Peyer's patch (tissue), 4 donors: ENCODE measurements around the gene PDCD1LG2.

ENCODE experiments used
- POLR2A ChIP-seq, 2 donors: fragments of 450-650 bp; IDR thresholded peaks; one replicate each; pipeline ENCODE4 v1.5.1; 2017; ENCODE audit warnings: antibody characterized with exemption in 2 of 2, mild to moderate bottlenecking in 2 of 2, moderate library complexity in 2 of 2
- TF ChIP-seq, protein P1 (sequence below), 6 experiments: fragments of 450-650 bp in 4 of 6; fragments of 200-600 bp in 2 of 6; sonication (generic) in 1 of 6; IDR thresholded peaks; one replicate each; pipeline ENCODE4 v1.5.1; 2017 to 2019; ENCODE audit warnings: antibody characterized with exemption in 6 of 6, mild to moderate bottlenecking in 3 of 6, moderate library complexity in 1 of 6

DNA sequence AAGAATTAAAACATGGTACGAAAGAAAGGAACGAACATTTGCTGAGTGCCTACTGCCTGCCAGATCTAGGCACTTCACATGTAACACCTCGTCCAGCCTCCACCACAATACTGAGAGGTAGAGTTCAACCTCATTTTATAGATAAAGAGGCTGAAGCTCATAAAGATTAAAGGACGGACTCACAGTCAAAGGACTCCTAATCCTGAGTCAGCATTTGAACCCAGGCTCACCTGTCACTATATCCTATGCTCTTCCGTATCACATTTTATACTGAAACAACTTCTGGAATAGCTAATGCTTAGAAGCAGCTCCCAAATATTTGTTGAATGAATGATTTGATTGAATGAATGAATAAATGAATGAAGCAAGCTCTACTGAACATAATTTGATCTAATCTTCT, 22.5 kb downstream of the PDCD1LG2 start:
- TF ChIP-seq, protein P1, sequence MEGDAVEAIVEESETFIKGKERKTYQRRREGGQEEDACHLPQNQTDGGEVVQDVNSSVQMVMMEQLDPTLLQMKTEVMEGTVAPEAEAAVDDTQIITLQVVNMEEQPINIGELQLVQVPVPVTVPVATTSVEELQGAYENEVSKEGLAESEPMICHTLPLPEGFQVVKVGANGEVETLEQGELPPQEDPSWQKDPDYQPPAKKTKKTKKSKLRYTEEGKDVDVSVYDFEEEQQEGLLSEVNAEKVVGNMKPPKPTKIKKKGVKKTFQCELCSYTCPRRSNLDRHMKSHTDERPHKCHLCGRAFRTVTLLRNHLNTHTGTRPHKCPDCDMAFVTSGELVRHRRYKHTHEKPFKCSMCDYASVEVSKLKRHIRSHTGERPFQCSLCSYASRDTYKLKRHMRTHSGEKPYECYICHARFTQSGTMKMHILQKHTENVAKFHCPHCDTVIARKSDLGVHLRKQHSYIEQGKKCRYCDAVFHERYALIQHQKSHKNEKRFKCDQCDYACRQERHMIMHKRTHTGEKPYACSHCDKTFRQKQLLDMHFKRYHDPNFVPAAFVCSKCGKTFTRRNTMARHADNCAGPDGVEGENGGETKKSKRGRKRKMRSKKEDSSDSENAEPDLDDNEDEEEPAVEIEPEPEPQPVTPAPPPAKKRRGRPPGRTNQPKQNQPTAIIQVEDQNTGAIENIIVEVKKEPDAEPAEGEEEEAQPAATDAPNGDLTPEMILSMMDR (IDR thresholded peaks at IDR 0.05): no peak
- TF ChIP-seq POLR2A (IDR thresholded peaks at IDR 0.05): no peak
